ENCODE measurements around the gene NDC1. TPM values are rescaled to one million over a fixed set of nuclear protein-coding genes. Genes with fewer than 3 reads are reported as not detected.
"Not testable (repeated sequence)": the region's sequence is repeated elsewhere in the genome, so short reads cannot be mapped to it uniquely, and the experiment has no call there.

NDC1 gene, protein sequence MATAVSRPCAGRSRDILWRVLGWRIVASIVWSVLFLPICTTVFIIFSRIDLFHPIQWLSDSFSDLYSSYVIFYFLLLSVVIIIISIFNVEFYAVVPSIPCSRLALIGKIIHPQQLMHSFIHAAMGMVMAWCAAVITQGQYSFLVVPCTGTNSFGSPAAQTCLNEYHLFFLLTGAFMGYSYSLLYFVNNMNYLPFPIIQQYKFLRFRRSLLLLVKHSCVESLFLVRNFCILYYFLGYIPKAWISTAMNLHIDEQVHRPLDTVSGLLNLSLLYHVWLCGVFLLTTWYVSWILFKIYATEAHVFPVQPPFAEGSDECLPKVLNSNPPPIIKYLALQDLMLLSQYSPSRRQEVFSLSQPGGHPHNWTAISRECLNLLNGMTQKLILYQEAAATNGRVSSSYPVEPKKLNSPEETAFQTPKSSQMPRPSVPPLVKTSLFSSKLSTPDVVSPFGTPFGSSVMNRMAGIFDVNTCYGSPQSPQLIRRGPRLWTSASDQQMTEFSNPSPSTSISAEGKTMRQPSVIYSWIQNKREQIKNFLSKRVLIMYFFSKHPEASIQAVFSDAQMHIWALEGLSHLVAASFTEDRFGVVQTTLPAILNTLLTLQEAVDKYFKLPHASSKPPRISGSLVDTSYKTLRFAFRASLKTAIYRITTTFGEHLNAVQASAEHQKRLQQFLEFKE
- 10 to 100 TPM in 2 of 4 donors, 1 to 10 TPM in 2; 6.8 to 13.3 (median 11.1) TPM for total RNA-seq

DNA sequence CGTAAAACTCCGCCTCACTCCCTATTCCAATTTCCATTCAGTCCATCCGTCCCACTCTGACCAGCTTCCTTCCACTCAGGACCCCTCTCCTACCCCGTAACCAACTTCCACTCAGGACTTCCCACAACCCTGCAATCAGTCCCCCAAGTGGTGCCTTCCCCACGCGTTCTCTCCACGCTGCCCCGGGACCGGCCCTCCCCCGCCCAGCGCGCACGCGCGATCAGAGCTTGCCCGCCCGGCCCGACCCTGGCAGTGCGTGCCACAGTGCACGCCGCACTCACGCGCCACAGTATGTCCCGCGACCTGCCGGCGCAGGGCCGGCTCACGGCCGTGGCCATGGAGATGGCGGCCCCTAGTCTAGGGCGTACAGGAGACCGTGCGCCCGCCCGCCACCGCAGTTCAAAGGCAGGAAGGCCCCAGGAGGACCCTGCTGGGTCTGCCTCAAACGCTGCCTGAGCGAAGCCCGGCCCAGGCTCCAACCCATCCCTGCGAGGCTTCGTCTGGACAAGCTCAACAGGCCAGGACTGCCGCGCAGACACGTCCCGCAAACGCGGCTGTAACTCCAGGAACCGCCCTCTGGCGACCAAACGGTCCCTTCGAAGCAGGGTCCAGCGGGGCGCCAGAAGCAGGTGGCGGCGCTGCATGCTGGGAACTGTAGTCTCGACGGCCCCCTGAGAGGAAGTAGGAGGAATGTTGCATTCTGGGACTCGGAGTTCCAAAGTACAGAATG, at the start of gene NDC1:
TSS of gene NDC1 (minus strand) at position 373 of the 730 bp plus-strand sequence. CDS start at position 338, 35 bp downstream.
- H3K4me3 ChIP-seq (ENCODE audit: low read depth, poor library complexity, severe bottlenecking): peak within 1 kb of the TSS; percentile 77
- intact Hi-C loops (cut with DNase I; ENCODE audit: low total_unique reads): no loop called here
- peak; percentile 94 to 96 for DNase-seq (ENCODE audit: low spot score in 2 of 2)
- 1% methylated on average over 34 to 39 of the region's 59 CpGs for WGBS, 2 donors
- TF ChIP-seq CTCF (IDR thresholded peaks at IDR 0.05) (no peak), POLR2A (IDR thresholded peaks at IDR 0.05) (no peak)

- H3K4me3 ChIP-seq (ENCODE audit: low read depth, poor library complexity, severe bottlenecking); intact Hi-C loops (cut with DNase I; ENCODE audit: low total_unique reads): not testable (repeated sequence)
- DNase-seq (ENCODE audit: low spot score in 2 of 2): peak in 1 of 2 donors; percentile 9
- 91 to 98% methylated on average over 6 of the region's 6 CpGs for WGBS, 2 donors
Measured at GRCh38 chr1:53883600-53883999, 45.5 kb upstream of the NDC1 start.

DNA sequence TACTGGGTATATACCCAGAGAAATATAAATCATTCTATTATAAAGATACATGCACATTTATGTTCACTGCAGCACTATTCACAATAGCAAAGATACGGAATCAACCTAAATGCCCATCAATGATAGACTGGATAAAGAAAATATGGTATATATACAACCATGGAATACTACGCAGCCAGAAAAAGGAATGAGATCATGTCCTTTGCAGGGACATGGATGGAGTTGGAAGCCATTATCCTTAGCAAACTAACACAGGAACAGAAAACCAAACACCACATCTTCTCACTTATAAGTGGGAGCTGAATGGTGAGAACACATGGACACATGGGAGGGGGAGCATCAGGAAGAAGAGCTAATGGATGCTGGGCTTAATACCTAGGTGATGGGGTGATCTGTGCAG, 43.8 kb upstream of the NDC1 start:
- intact Hi-C loops (cut with DNase I; ENCODE audit: low total_unique reads); H3K4me3 ChIP-seq (ENCODE audit: low read depth, poor library complexity, severe bottlenecking); DNase-seq (ENCODE audit: low spot score in 2 of 2): not testable (repeated sequence)
- WGBS, 2 donors: 96 to 97% methylated on average over 2 of the region's 2 CpGs

- 45 to 47% methylated on average over 5 of the region's 5 CpGs for WGBS, 2 donors
- intact Hi-C loops (cut with DNase I; ENCODE audit: low total_unique reads): loop anchor here (5.0 kb wide), 1 partner anchor 84 kb away; no protein-coding TSS in a partner anchor
- DNase-seq (ENCODE audit: low spot score in 2 of 2): no peak
Measured at GRCh38 chr1:53878492-53879105, 40.5 kb upstream of the NDC1 start.

GRCh38 chr1:53875150-53875549, 37.1 kb upstream of the NDC1 start:
- H3K4me3 ChIP-seq (ENCODE audit: low read depth, poor library complexity, severe bottlenecking); DNase-seq (ENCODE audit: low spot score in 2 of 2): not testable (repeated sequence)
- 91 to 96% methylated on average over 2 of the region's 2 CpGs for WGBS, 2 donors
- intact Hi-C loops (cut with DNase I; ENCODE audit: low total_unique reads): loop anchor here (5.0 kb wide), 1 partner anchor 87 kb away; no protein-coding TSS in a partner anchor

More at GRCh38 chr1:53878492-53879105, 40.5 kb upstream of the NDC1 start:
- TF ChIP-seq POLR2A (IDR thresholded peaks at IDR 0.05): no peak
- TF ChIP-seq CTCF (IDR thresholded peaks at IDR 0.05): no peak
- H3K4me3 ChIP-seq (ENCODE audit: low read depth, poor library complexity, severe bottlenecking): no peak overlapping the region

GRCh38 chr1:53871773-53872484, 33.8 kb upstream of the NDC1 start:
- no peak overlapping the region for H3K4me3 ChIP-seq (ENCODE audit: low read depth, poor library complexity, severe bottlenecking)
- TF ChIP-seq POLR2A (IDR thresholded peaks at IDR 0.05) (no peak), CTCF (IDR thresholded peaks at IDR 0.05) (no peak)
- intact Hi-C loops (cut with DNase I; ENCODE audit: low total_unique reads): no loop called here
- WGBS, 2 donors: 71 to 75% methylated on average over 5 of the region's 5 CpGs
- DNase-seq (ENCODE audit: low spot score in 2 of 2): no peak
